Heart left ventricle (tissue), 13 donors: ENCODE measurements around the gene PTPN3.

ENCODE experiments used
- POLR2A ChIP-seq, 2 donors: fragments of 450-650 bp; IDR thresholded peaks; one replicate each; pipeline ENCODE4 v1.6.1; 2017; ENCODE audit warnings: antibody characterized with exemption in 2 of 2, mild to moderate bottlenecking in 2 of 2, moderate library complexity in 2 of 2
- TF ChIP-seq, protein P1 (sequence below), 12 donors: fragments of 200-600 bp; sonication (generic) in 4 of 12; IDR thresholded peaks; one replicate each; pipeline versions ENCODE4 v1.5.0 to v1.8.0; 2018 to 2022; ENCODE audit warnings: antibody characterized with exemption in 12 of 12, mild to moderate bottlenecking in 5 of 12
- donor health status: ischemic (EF 13 %, LVEDD 7.1; RV severe dilation, severe dysfunction).
- donor health status: DM: no; HTN: yes; CAD: no.
- donor health status: DM: no; HTN: no; CAD: no.
- donor health status: ischemic (EF 25% LVEDD 6.9; RV normal size, moderate dysfunction).
- donor health status: ischemic (EF 25% LVEDD 5.7; RV mildly dilated, moderate dysfunction).
- donor health status: ischemic (EF 35%, LVEDD 5.7; RV mildly dilated, moderate dysfunction).
- donor health status: nonischemic (EF 11% LVEDD 7.7; RV severe dilation, severe dysfunction).
- donor health status: DM: yes; HTN: yes; CAD: no.
- donor health status: PGD.
- donor health status: ischemic (EF 29% LVEDD 5.4; RV normal size, mild dysfunction).
- donor health status: nonischemic (EF 23%, LVEDD 6.1; RV moderate dilation, normal function).

DNA sequence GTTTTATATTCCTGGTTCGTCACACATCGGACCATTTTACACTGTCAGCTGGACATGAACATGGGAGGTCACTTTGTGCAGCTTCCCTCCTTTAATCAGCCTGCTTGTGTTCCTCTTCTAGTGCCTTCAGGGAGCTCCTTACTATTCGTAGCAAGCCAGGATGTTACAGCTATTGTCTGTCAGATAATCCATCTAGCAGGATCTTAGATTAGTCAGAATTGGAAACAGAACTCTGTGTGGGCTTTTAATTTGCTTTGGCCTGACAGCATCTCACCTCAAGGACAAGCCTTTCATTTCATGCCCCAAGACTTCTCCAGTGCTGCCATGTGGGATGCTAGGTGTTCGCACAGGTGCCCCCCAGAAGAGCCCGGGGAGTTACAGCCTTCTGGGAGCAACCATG, 147.1 kb downstream of the PTPN3 start:
- TF ChIP-seq, protein P1, sequence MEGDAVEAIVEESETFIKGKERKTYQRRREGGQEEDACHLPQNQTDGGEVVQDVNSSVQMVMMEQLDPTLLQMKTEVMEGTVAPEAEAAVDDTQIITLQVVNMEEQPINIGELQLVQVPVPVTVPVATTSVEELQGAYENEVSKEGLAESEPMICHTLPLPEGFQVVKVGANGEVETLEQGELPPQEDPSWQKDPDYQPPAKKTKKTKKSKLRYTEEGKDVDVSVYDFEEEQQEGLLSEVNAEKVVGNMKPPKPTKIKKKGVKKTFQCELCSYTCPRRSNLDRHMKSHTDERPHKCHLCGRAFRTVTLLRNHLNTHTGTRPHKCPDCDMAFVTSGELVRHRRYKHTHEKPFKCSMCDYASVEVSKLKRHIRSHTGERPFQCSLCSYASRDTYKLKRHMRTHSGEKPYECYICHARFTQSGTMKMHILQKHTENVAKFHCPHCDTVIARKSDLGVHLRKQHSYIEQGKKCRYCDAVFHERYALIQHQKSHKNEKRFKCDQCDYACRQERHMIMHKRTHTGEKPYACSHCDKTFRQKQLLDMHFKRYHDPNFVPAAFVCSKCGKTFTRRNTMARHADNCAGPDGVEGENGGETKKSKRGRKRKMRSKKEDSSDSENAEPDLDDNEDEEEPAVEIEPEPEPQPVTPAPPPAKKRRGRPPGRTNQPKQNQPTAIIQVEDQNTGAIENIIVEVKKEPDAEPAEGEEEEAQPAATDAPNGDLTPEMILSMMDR (IDR thresholded peaks at IDR 0.05), result no peak
- TF ChIP-seq POLR2A (IDR thresholded peaks at IDR 0.05), result no peak
